Loucy (cell line): ENCODE measurements around the gene ARVCF.

Source experiments
- EZH2phosphoT487 ChIP-seq: fragments of 200-600 bp; IDR thresholded peaks from 2 replicates; pipeline ENCODE4 v1.6.1; 2018; ENCODE audit warnings: antibody characterized with exemption, mild to moderate bottlenecking, moderate library complexity, borderline replicate concordance
- TF ChIP-seq, protein P1 (sequence below): fragments of 200-600 bp; sonication (generic); conservative IDR thresholded peaks from 2 replicates; pipeline ENCODE4 v1.5.1; 2014; ENCODE audit warnings: mild to moderate bottlenecking, antibody characterized with exemption, low read length

DNA sequence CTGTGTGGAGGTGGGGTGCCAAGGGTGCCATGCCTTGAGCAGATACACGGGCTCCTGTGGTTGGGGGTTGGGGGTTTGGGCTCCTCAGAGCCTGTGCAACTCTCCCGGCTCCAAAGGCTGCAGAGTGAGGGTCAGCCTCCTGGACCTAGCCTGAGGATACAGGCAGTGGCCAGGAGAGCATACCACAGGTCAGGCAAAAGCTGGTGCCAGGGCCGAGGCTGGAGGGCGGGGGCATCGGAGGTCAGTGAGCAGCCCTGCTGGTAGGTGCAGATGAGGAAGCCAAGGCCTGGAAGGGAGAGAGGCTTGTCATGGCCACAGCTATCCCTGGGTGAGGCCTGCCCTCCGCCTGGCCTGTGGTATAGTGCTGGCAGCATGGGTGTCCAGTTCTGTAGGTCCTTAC lies 37.9 kb upstream of the ARVCF start:
- TF ChIP-seq, protein P1, sequence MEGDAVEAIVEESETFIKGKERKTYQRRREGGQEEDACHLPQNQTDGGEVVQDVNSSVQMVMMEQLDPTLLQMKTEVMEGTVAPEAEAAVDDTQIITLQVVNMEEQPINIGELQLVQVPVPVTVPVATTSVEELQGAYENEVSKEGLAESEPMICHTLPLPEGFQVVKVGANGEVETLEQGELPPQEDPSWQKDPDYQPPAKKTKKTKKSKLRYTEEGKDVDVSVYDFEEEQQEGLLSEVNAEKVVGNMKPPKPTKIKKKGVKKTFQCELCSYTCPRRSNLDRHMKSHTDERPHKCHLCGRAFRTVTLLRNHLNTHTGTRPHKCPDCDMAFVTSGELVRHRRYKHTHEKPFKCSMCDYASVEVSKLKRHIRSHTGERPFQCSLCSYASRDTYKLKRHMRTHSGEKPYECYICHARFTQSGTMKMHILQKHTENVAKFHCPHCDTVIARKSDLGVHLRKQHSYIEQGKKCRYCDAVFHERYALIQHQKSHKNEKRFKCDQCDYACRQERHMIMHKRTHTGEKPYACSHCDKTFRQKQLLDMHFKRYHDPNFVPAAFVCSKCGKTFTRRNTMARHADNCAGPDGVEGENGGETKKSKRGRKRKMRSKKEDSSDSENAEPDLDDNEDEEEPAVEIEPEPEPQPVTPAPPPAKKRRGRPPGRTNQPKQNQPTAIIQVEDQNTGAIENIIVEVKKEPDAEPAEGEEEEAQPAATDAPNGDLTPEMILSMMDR, result no peak
- no peak for TF ChIP-seq EZH2phosphoT487
